GM12878 (cell line): ENCODE results near the gene RBM15. TPM values are rescaled to one million over a fixed set of nuclear protein-coding genes. Genes with fewer than 3 reads are reported as not detected.

Experiments used
- MEF2B ChIP-seq: fragments of 450-650 bp; IDR thresholded peaks from 2 replicates; pipeline ENCODE4 v1.6.1; 2018; ENCODE audit warnings: mild to moderate bottlenecking, moderate library complexity; ENCODE audit not compliant: partially characterized antibody, poor library complexity, severe bottlenecking
- PBX3 ChIP-seq: IDR thresholded peaks from 2 replicates; pipeline ENCODE4 v1.6.1; 2011; ENCODE audit warnings: mild to moderate bottlenecking, low read depth, low read length, moderate library complexity; ENCODE audit not compliant: insufficient replicate concordance
- SMC3 ChIP-seq: IDR thresholded peaks from 2 replicates; pipeline ENCODE4 v1.6.1; 2011; ENCODE audit warnings: low read length, improper control_type of control experiment, borderline replicate concordance
- polyA plus RNA-seq, 11 experiments: library from polyadenylated mRNA; depleted of rRNA in 4 of 11; unstranded in 6 of 11; stranded (reverse) in 5 of 11; fragments of >200 nt; fragmentation: Nextera tagmentation in 4 of 11; fragmentation: Illumina TruSeq in 1 of 11; extraction: Ambion mirVana in 4 of 11; extraction: Trizol in 1 of 11; gene quantifications; 1 replicate in 1 of 11; 2 replicates in 10 of 11; pipeline versions ENCODE4 v1.2.1 to v1.2.3, GENCODE V29; 2011 to 2016; ENCODE audit warnings: inconsistent platforms in 2 of 11, missing spikeins in 2 of 11, low read depth in 1 of 11
- total RNA-seq, 4 experiments: library from RNA; depleted of rRNA in 3 of 4; stranded (reverse); fragments of >200 nt in 3 of 4; fragmentation: Illumina TruSeq in 1 of 4; extraction: Trizol in 1 of 4; gene quantifications; 2 replicates each; pipeline versions ENCODE4 v1.2.1 to v1.2.3, GENCODE V29; 2013 to 2021
- TF ChIP-seq, protein P1 (sequence below): IDR thresholded peaks from 2 replicates; pipeline ENCODE4 v1.6.1; 2012; ENCODE audit warnings: low read depth, low read length, improper control_type of control experiment
- TF ChIP-seq, protein P2 (sequence below): fragments of 450-650 bp; formaldehyde crosslinking; IDR thresholded peaks from 2 replicates; pipeline ENCODE4 v1.5.0; 2022; ENCODE audit warnings: mild to moderate bottlenecking, missing genetic modification characterization

The RBM15 gene
- total and polyA plus RNA-seq, 10 of the 15 experiments (the other 5 are each of a cell fraction or from before 2014, with no cell fraction given), result 3.1 to 63.2 (median 26.7) TPM

DNA sequence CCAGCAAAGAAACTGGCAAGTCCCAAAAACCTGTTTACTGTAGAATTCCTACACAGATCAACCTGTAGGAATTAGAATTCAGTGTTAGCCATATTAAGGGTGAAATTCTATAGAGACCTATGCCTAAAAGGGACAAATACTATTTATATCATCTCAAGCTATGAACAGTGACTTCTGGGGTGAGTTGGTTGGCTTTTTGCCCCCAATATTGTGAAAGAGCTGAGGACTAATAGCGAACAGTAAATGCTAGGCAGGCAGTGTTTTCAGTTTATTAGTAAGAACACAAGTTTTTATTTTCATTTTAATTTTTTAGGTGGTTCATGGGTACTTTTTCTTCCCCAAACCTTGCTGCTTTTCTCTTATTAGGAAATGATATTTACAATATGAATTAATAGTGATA lies 36.3 kb downstream of the RBM15 start (continued):
- TF ChIP-seq, protein P1, sequence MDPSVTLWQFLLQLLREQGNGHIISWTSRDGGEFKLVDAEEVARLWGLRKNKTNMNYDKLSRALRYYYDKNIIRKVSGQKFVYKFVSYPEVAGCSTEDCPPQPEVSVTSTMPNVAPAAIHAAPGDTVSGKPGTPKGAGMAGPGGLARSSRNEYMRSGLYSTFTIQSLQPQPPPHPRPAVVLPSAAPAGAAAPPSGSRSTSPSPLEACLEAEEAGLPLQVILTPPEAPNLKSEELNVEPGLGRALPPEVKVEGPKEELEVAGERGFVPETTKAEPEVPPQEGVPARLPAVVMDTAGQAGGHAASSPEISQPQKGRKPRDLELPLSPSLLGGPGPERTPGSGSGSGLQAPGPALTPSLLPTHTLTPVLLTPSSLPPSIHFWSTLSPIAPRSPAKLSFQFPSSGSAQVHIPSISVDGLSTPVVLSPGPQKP, result no peak
- TF ChIP-seq SMC3 (no peak), PBX3 (no peak), MEF2B (no peak)
- TF ChIP-seq, protein P2, sequence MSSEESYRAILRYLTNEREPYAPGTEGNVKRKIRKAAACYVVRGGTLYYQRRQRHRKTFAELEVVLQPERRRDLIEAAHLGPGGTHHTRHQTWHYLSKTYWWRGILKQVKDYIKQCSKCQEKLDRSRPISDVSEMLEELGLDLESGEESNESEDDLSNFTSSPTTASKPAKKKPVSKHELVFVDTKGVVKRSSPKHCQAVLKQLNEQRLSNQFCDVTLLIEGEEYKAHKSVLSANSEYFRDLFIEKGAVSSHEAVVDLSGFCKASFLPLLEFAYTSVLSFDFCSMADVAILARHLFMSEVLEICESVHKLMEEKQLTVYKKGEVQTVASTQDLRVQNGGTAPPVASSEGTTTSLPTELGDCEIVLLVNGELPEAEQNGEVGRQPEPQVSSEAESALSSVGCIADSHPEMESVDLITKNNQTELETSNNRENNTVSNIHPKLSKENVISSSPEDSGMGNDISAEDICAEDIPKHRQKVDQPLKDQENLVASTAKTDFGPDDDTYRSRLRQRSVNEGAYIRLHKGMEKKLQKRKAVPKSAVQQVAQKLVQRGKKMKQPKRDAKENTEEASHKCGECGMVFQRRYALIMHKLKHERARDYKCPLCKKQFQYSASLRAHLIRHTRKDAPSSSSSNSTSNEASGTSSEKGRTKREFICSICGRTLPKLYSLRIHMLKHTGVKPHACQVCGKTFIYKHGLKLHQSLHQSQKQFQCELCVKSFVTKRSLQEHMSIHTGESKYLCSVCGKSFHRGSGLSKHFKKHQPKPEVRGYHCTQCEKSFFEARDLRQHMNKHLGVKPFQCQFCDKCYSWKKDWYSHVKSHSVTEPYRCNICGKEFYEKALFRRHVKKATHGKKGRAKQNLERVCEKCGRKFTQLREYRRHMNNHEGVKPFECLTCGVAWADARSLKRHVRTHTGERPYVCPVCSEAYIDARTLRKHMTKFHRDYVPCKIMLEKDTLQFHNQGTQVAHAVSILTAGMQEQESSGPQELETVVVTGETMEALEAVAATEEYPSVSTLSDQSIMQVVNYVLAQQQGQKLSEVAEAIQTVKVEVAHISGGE, result no peak
